Breast epithelium (tissue), 4 donors: ENCODE data around the gene CD209. TPM values are rescaled to one million over a fixed set of nuclear protein-coding genes. Genes with fewer than 3 reads are reported as not detected.

ENCODE experiments used
- DNase-seq, 2 donors: peaks; one replicate each; pipeline ENCODE4 v3.0.0-alpha.2; 2019; ENCODE audit warnings: low spot score in 2 of 2
- H3K27ac ChIP-seq, 2 donors: fragments of 200-600 bp; sonication (generic) in 1 of 2; one replicate each; pipeline ENCODE4 v1.5.1; 2016 to 2019; ENCODE audit warnings: mild to moderate bottlenecking in 1 of 2
- H3K27me3 ChIP-seq, 2 donors: fragments of 200-600 bp; sonication (generic) in 1 of 2; one replicate each; pipeline versions ENCODE4 v1.5.1 to v1.6.0; 2017 to 2019; ENCODE audit warnings: control low read depth in 1 of 2, mild to moderate bottlenecking in 1 of 2
- H3K36me3 ChIP-seq: fragments of 200-600 bp; one replicate; pipeline ENCODE4 v1.5.1; 2019
- H3K4me1 ChIP-seq, 2 donors: fragments of 200-600 bp; sonication (generic); one replicate each; pipeline ENCODE4 v1.5.1; 2016 to 2019; ENCODE audit warnings: control low read depth in 1 of 2
- H3K4me3 ChIP-seq, 3 donors: fragments of 200-600 bp; sonication (generic); 1 replicate in 2 of 3; 2 replicates in 1 of 3; pipeline ENCODE4 v1.5.1; 2016 to 2019; ENCODE audit warnings: mild to moderate bottlenecking in 3 of 3, moderate library complexity in 2 of 3
- H3K9me3 ChIP-seq, 2 donors: fragments of 200-600 bp; sonication (generic) in 1 of 2; one replicate each; pipeline ENCODE4 v1.5.1; 2016 to 2019; ENCODE audit warnings: control low read depth in 1 of 2
- CTCF ChIP-seq, 3 donors: fragments of 450-650 bp; IDR thresholded peaks; one replicate each; pipeline ENCODE4 v1.5.1; 2016 to 2017; ENCODE audit warnings: antibody characterized with exemption in 3 of 3, mild to moderate bottlenecking in 3 of 3, moderate library complexity in 3 of 3
- POLR2A ChIP-seq: fragments of 450-650 bp; IDR thresholded peaks from one replicate; pipeline ENCODE4 v1.6.1; 2016; ENCODE audit warnings: antibody characterized with exemption, mild to moderate bottlenecking, moderate library complexity
- POLR2AphosphoS5 ChIP-seq, 3 donors: sonication (generic); formaldehyde crosslinking; IDR thresholded peaks; one replicate each; pipeline ENCODE4 v1.6.1; 2017; ENCODE audit warnings: antibody characterized with exemption in 3 of 3
- intact Hi-C: fragments of 100-400 bp; cut with DNase I; formaldehyde crosslinking; loops from one replicate; pipeline ENCODE4 v1.15.1; 2023; ENCODE audit warnings: low total_unique reads
- total RNA-seq, 3 donors: library from RNA; depleted of rRNA; stranded (reverse); fragments of >200 nt; gene quantifications; one replicate each; pipeline ENCODE4 v1.1.0, GENCODE V29; 2016

Gene CD209
- total RNA-seq, 3 donors from 2014 or later = 2.3 to 9.8 (median 2.6) TPM

- H3K4me1 ChIP-seq = no peaks in the 10 kb centered on the region
- intact Hi-C loops = no loop called here
- peaks cover 6 to 7% of the 10 kb centered on the region in 2 donors for H3K9me3 ChIP-seq
- H3K36me3 ChIP-seq = no peaks in the 10 kb centered on the region
- no peak overlapping the region for H3K27ac ChIP-seq
- TF ChIP-seq CTCF (IDR thresholded peaks at IDR 0.05) = no peak
- no peak for TF ChIP-seq POLR2AphosphoS5 (IDR thresholded peaks at IDR 0.05)
- TF ChIP-seq POLR2A = no peak
- H3K4me3 ChIP-seq = no peak overlapping the region
- DNase-seq = no peak
- no peaks in the 10 kb centered on the region for H3K27me3 ChIP-seq
Observed at GRCh38 chr19:7718668-7719067, 28.7 kb downstream of the CD209 start.

GRCh38 chr19:7716762-7717161, 30.6 kb downstream of the CD209 start:
- H3K9me3 ChIP-seq = peaks cover 6 to 7% of the 10 kb centered on the region in 2 donors
- H3K36me3 ChIP-seq = no peaks in the 10 kb centered on the region
- H3K27me3 ChIP-seq = no peaks in the 10 kb centered on the region
- no peak overlapping the region for H3K27ac ChIP-seq
- DNase-seq = no peak
- no peak for TF ChIP-seq POLR2A
- no peak for TF ChIP-seq POLR2AphosphoS5 (IDR thresholded peaks at IDR 0.05)
- TF ChIP-seq CTCF (IDR thresholded peaks at IDR 0.05) = no peak
- no peak overlapping the region for H3K4me3 ChIP-seq
- H3K4me1 ChIP-seq = no peaks in the 10 kb centered on the region
- intact Hi-C loops = no loop called here

- H3K4me1 ChIP-seq = no peaks in the 10 kb centered on the region
- H3K4me3 ChIP-seq = no peak overlapping the region
- H3K27ac ChIP-seq = no peak overlapping the region
- no peaks in the 10 kb centered on the region for H3K27me3 ChIP-seq
- TF ChIP-seq POLR2AphosphoS5 (IDR thresholded peaks at IDR 0.05) (no peak), POLR2A (no peak), CTCF (IDR thresholded peaks at IDR 0.05) (no peak)
- no peaks in the 10 kb centered on the region for H3K36me3 ChIP-seq
- intact Hi-C loops = loop anchor here (2.0 kb wide), 1 partner anchor 59 kb away; no protein-coding TSS in a partner anchor
- DNase-seq = no peak
- H3K9me3 ChIP-seq = peaks cover 6 to 7% of the 10 kb centered on the region in 2 donors
Observed at GRCh38 chr19:7715671-7716070, 31.7 kb downstream of the CD209 start.

- intact Hi-C loops = no loop called here
Observed at GRCh38 chr19:7710616-7711015, 36.7 kb downstream of the CD209 start.

GRCh38 chr19:7709932-7710460, 37.3 kb downstream of the CD209 start:
- H3K36me3 ChIP-seq = no peaks in the 10 kb centered on the region
- H3K27me3 ChIP-seq = no peaks in the 10 kb centered on the region
- H3K9me3 ChIP-seq = no peaks in the 10 kb centered on the region
- TF ChIP-seq POLR2A (no peak), POLR2AphosphoS5 (IDR thresholded peaks at IDR 0.05) (no peak), CTCF (IDR thresholded peaks at IDR 0.05) (no peak)
- no peak overlapping the region for H3K4me3 ChIP-seq
- no peaks in the 10 kb centered on the region for H3K4me1 ChIP-seq
- intact Hi-C loops = no loop called here
- no peak for DNase-seq
- no peak overlapping the region for H3K27ac ChIP-seq

More at GRCh38 chr19:7710616-7711015, 36.7 kb downstream of the CD209 start:
- no peak for TF ChIP-seq POLR2AphosphoS5 (IDR thresholded peaks at IDR 0.05)
- no peak for TF ChIP-seq CTCF (IDR thresholded peaks at IDR 0.05)
- TF ChIP-seq POLR2A = no peak
- H3K27me3 ChIP-seq = no peaks in the 10 kb centered on the region
- no peak overlapping the region for H3K27ac ChIP-seq
- no peak for DNase-seq
- H3K9me3 ChIP-seq = no peaks in the 10 kb centered on the region
- H3K4me3 ChIP-seq = no peak overlapping the region
- no peaks in the 10 kb centered on the region for H3K4me1 ChIP-seq
- H3K36me3 ChIP-seq = no peaks in the 10 kb centered on the region
